OCI-LY7 (cell line): Measurements from ENCODE around the gene TMEM132A.

ENCODE experiments used
- CTCF ChIP-seq: fragments of 200-600 bp; sonication (generic); conservative IDR thresholded peaks from 2 replicates; pipeline ENCODE4 v1.5.1; 2014; ENCODE audit warnings: mild to moderate bottlenecking, antibody characterized with exemption, low read length, moderate library complexity, mixed read lengths
- EZH2phosphoT487 ChIP-seq: fragments of 200-600 bp; sonication (generic); IDR thresholded peaks from 2 replicates; pipeline ENCODE4 v1.6.1; 2018; ENCODE audit warnings: low read depth, borderline replicate concordance, mild to moderate bottlenecking, mixed run types, antibody characterized with exemption, low read length, moderate library complexity, mixed read lengths

- TF ChIP-seq CTCF (no peak), EZH2phosphoT487 (no peak)
Observed at GRCh38 chr11:60936467-60937143, 12.3 kb downstream of the TMEM132A start.
